ENCODE data around the gene PCBD2.

The PCBD2 gene

DNA sequence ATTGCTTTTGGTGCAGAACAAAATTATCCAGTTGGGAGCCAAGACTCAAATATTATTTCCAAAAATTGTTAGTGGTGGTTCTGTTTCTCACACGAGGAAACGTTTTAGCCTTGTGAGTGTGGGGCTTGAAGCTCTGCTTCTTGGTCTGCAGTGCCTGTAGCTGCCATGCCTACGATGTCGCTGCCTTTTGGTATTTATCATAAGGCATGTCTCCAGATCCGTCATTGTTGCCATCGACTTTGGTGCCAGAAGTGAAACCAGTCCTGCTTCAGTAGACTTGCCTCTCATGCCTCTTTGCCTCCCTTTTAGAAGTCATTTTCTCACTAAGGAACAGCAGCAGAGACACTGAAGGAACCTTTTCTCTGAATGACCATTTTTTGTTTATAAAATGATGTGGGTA, 33.1 kb downstream of the PCBD2 start:
- no peak for TF ChIP-seq CTCF (IDR thresholded peaks at IDR 0.05)

GRCh38 chr5:134939500-134939899, 34.6 kb downstream of the PCBD2 start:
- no peak for TF ChIP-seq CTCF (IDR thresholded peaks at IDR 0.05)

DNA sequence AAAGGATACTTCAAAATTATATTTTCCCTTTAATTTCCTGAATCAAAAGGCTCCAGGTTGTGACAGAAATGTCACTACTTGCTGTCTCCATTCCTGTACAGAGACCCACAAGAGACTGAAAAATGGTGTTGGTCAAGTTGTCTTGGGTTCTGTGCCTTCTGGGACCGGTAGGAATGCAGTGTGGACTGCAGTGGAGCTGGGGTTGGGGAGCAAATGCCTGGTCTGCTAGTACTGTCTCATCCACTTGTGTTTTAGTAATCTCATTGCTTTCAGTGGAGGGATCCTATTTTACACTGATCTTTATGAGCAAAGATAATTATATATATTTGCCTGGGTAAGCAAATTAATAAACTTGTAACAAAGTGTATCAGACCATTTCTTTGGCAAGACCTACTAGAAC, 38.6 kb downstream of the PCBD2 start:
- TF ChIP-seq CTCF (IDR thresholded peaks at IDR 0.05) = no peak

- no peak for TF ChIP-seq CTCF (IDR thresholded peaks at IDR 0.05)
Observed at GRCh38 chr5:134944630-134945029, 39.7 kb downstream of the PCBD2 start.

- TF ChIP-seq CTCF (IDR thresholded peaks at IDR 0.05) = no peak
Observed at GRCh38 chr5:134945041-134945440, 40.1 kb downstream of the PCBD2 start.

DNA sequence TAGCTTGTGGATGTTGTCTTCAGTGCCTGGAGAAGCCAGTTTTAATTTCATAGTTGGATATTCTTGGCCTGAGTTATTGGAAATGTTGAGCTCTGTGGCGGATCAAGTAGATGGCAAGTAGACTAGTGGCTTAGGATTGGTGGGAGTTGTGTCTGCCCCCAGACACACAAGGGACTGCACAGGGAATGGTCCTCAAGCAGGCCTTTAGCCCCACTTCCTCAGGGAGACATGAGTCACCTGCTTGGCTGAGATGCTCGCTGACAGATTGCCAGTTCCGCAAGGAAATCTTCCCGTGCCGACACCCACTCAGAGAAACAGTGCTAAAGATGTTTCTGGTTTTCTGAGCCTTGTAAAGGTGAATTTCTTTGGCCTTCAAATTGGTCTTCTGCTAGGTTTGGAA, 44.0 kb downstream of the PCBD2 start:
- TF ChIP-seq CTCF (IDR thresholded peaks at IDR 0.05) = no peak

DNA sequence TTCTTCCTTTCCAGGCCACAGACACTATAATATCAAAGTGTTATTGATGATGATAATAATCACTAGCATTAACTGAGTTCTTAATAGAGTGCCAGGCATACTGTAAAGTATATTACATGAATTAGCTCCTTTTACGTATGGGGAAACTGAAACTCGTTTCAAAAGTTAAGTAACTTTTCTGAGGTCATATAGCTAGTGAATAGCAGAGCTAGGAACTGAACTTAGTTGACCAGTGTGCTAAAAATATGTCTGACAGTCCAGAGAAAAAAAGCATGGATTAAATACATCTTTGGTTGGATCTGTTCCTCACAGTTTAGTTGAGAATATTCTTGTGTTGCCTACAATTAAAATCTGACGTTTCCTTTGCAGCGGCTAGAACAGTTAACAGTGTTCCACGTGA, 44.4 kb downstream of the PCBD2 start:
- no peak for TF ChIP-seq CTCF (IDR thresholded peaks at IDR 0.05)

DNA sequence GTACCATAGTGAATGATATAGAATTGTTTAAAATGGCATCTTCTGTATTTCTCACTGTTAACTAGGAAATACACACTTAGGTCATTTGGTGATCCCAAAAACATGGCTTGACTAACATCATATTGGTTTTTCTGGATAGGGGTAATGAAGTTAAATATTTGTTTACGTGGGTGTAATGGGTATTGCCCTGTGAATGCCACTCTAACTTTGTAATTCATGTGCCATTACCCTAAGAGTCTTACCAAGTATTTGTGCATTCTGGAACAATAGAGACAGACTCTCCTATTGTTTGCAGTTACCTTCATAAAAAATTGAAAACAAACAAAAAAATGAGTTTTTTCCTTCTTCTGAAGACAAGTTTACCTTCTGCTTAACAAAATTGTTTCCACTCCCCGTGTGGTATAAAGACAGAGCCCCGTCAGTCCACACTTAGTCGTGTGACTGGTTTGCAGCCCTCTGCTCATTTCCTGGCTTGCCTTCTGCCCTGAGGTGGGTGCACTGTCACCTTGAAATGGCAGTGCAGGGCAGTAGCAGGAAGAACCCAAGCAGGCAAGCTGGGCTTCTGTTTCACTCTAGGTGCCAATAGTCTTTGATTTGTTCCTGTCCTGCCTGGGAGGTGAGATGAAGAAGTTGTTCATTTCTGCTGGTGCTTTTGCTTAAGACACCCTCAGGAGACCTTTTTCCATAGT, 53.1 kb downstream of the PCBD2 start:
- TF ChIP-seq CTCF (IDR thresholded peaks at IDR 0.05) = no peak
